Activated CD4-positive, CD25-positive, alpha-beta regulatory T cell treated with anti-CD3 and anti-CD28 coated beads, Interleukin-2, amount 50 U/mL, for 16 hours (primary cell): ENCODE measurements around the gene CENPO.

Experiments
- DNase-seq: peaks from one replicate; pipeline ENCODE4 v3.0.0-alpha.2; 2020; ENCODE audit warnings: low read depth, low spot score

The CENPO gene

DNA sequence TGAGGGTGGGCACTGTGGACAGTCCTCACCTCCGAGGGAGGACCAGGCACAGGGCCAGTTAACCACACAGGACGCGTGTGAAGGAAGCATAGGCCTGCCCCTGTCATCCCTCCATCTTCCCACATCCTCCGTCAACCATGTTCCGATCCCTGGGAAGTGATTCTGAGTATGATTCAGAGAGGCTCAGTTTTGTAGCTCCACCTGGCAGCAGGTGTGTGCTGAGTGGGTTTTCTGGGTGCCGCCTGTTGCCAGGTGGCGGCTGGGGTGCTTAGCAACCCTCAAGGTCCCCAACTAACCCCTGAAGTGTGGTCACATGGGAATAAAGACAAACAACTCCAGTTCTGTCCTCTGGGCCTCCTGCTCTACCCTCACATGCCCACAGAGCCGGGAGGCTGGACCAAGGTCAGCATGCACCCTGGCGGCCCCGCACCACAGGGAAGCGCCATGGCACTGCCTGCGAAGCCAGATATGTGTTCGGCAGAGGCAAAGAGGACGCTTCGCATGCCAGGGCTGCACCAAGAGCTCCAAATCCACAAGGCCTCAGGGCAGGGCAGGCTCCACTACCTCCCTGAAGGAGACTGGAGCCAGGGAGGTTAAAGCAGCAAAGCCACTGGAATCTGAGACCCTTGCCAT lies 66.9 kb downstream of the CENPO start:
- no peak for DNase-seq

DNA sequence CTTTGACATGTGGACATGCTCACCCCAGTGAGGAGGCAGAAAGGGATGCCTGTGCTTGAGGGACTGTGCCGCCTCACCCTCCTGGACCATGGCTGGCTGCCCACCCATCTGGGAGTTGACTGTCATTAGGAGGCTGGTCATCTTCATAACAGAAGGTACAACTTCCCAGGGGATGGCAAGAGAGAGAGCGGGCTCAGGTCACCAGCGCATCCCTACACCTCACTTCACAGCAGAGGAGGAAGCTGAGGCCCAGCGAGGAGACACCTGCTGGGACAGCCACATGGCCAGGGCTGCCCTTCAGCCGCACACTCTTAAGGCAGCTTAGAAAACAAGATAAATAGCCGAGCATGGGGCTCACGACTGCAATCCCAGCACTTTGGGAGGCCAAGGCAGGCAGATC lies 67.4 kb downstream of the CENPO start:
- no peak for DNase-seq

DNA sequence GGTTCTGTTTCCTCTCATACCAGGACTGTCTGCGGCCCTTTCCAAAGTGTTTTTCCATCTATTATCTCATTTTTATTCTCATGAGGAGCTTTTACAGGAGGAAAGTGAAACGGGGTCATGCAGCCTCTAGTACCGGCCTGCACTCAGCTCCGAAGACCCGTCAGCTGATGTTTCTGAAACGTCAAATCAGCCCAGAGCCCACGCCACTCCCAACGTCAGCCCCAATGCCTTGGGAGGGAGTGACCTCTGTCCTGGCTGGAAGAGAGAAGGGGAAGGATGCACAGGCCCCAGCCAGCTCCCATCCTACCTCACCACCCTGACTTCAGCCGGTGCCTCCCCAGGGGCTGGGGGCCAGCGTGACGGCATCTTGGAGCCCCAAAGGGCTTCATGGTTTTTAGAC lies 68.3 kb downstream of the CENPO start:
- no peak for DNase-seq

DNA sequence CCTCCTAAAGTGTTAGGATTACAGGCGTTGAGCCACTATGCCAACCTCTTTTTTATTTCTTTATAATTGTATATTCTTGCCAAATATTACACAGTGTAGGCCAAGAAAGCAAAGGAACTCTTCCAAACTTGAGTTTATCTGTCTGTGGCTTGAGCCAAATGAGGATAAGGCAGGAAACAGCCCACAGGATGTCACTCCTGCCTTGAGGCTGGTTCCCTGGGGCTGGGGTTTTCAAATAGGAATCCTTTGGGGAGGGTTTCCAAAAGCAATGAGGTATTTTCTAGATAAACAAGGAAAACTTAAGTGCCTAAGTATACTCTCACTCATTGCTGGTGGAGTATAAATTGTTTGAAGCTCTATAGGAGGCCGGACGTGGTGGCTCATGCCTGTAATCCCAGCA lies 70.4 kb downstream of the CENPO start:
- DNase-seq: no peak

DNA sequence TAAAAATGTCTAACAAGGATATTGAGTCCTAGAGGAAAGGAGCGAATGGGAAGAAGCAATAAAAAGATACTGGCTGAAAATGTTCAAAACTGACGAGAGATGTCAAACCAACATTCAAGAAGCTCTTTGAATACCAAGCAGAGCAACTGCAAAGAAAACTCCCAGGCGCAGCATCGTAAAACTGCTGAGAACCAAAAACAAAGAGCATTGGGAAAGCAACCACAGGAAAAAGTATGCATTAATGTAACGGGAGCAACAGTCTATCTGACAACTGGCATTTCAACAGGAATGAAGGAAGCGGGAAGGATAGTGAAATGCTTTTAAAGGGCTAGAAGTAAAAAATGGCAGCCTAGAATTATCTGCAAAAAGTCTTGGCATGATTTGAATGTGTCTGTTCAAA lies 73.7 kb downstream of the CENPO start:
- DNase-seq: no peak

DNA sequence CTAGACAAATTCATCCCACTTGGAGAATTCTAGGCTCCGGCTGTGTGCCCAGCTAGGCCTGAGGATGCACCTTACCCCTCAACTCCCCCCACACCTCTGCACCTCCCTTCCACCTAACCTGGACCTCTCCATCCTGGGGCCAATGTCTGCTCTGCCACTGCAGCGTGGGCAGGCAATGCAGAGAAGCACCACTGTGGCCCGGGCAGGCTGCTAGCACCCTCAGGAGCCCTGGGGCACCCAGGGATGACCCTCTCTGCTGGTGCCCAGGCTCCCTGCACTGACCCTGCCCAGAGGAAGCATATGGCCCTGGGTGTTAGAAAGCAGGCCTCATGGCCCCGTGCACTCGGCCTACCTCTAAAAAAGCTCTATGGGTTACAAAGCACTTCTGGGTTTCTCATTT lies 77.2 kb downstream of the CENPO start:
- DNase-seq: no peak

DNA sequence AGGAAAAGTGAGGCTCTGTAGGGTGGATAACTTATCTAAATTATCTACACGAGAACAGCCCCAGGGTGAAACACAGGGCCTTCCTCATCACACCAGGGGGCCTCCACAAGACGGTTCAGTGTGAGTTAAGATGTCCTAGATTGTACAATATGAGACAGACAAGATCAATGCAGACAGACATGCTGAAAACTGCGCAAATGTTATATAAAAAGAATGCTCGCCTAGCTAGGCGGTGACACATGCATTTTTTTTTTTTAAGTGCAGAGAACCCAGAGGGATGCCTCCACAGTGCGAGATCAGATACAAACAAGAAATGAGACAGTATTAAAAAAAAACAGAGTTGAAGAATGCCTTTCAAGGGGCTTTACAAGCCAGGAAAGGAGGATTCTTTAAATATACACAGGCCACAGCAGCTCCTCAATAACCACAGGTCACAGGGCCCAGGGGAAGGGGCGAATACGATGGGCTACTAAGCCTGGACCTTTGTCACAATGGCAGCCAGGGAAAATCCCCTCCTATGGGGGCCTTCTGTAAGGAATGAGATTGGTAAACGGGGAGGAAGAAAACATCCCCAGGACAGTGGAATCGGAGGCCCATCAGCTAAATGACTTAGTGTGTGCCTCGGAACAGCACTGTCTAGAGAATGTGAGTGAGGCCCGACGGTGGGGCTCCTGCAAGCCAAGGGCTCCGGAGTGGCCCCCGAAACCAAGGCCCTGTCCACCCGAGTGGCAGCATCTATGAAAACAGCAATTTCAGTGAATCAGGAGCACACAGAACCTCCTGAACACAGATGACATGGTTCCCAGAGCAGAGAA lies 77.9 kb downstream of the CENPO start:
- DNase-seq: no peak

DNA sequence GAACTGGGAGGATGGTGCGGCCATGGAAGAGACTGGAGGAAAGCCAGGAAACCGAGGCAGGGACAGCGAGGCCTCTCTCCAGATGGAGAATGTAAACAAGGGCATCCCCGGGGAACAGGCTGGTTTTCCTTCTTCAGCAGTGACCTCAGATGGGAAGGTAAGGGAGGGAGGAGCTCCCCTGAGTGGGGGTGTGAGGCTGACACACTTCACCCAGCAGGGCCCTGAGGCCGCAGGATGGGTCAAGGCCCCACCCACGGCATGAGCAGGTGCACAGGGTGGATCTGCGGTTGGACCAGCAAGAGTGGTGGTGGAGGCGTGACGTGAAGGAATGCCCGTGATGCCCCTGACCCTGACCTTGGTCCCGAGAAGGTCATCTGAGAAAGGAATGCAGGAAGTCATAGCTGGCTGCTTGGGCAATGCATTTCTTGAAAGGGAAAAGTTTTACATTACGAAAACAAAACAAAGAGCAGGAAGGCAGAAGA lies 78.7 kb downstream of the CENPO start:
- DNase-seq: no peak
